PC-9 (cell line): ENCODE measurements around the gene KRT14.

ENCODE experiments used
- EZH2 ChIP-seq: fragments of 200-600 bp; sonication (generic); IDR thresholded peaks from 2 replicates; pipeline ENCODE4 v1.8.0; 2017; ENCODE audit warnings: antibody characterized with exemption, low read depth
- TF ChIP-seq, protein P1 (sequence below): fragments of 200-600 bp; sonication (generic); conservative IDR thresholded peaks from 2 replicates; pipeline ENCODE4 v1.6.1; 2017; ENCODE audit warnings: mixed run types, antibody characterized with exemption, mild to moderate bottlenecking, moderate library complexity

DNA sequence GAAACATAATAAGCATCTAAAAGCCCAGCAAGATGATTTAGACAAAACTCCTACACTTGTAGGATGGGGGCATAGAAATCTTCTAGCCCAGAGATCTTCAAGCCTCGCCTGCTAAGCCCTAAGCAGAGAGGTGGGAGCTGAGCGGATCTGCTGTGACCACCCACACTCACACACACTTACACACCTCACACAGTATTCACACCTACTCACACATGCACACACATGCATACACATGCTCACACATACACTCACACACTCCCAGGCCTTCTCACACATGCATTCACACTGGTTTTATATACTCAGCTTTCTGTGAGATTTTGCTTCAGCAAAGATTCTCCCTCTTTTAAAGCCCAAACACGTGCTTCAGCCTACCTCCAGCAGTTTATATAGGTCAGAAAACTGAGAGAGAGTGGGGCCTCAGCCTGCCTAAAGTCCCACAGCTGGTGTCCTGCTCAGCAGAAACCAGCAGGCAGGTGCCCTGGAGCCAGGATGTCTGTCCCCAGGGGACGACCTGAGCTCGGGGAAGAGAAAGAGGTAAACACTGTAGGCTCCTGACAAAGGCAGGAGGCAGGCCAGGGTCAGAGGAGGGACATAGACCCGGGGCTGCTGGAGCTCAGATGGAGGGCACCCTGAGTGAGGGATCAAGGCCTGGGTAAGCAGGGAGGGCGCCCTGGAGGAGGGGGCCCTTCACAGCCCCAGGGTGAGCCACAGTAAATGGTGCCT lies 46.6 kb downstream of the KRT14 start:
- TF ChIP-seq, protein P1, sequence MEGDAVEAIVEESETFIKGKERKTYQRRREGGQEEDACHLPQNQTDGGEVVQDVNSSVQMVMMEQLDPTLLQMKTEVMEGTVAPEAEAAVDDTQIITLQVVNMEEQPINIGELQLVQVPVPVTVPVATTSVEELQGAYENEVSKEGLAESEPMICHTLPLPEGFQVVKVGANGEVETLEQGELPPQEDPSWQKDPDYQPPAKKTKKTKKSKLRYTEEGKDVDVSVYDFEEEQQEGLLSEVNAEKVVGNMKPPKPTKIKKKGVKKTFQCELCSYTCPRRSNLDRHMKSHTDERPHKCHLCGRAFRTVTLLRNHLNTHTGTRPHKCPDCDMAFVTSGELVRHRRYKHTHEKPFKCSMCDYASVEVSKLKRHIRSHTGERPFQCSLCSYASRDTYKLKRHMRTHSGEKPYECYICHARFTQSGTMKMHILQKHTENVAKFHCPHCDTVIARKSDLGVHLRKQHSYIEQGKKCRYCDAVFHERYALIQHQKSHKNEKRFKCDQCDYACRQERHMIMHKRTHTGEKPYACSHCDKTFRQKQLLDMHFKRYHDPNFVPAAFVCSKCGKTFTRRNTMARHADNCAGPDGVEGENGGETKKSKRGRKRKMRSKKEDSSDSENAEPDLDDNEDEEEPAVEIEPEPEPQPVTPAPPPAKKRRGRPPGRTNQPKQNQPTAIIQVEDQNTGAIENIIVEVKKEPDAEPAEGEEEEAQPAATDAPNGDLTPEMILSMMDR = no peak
- TF ChIP-seq EZH2 = no peak
